Prostate gland (tissue), 2 donors: Measurements from ENCODE around the gene STX1A.

ENCODE experiments used
- POLR2A ChIP-seq: fragments of 450-650 bp; IDR thresholded peaks from one replicate; pipeline ENCODE4 v1.6.1; 2016; ENCODE audit warnings: antibody characterized with exemption, mild to moderate bottlenecking
- POLR2AphosphoS5 ChIP-seq: sonication (generic); formaldehyde crosslinking; IDR thresholded peaks from one replicate; pipeline ENCODE4 v1.6.1; 2017; ENCODE audit warnings: antibody characterized with exemption
- TF ChIP-seq, protein P1 (sequence below), 4 experiments: fragments of 200-600 bp in 2 of 4; fragments of 450-650 bp in 2 of 4; sonication (generic) in 2 of 4; IDR thresholded peaks; 1 replicate in 3 of 4; 2 replicates in 1 of 4; pipeline ENCODE4 v1.5.1; 2016 to 2019; ENCODE audit warnings: antibody characterized with exemption in 4 of 4, mild to moderate bottlenecking in 2 of 4, moderate library complexity in 2 of 4

GRCh38 chr7:73761854-73762658 lies 42.6 kb upstream of the STX1A start:
- TF ChIP-seq, protein P1, sequence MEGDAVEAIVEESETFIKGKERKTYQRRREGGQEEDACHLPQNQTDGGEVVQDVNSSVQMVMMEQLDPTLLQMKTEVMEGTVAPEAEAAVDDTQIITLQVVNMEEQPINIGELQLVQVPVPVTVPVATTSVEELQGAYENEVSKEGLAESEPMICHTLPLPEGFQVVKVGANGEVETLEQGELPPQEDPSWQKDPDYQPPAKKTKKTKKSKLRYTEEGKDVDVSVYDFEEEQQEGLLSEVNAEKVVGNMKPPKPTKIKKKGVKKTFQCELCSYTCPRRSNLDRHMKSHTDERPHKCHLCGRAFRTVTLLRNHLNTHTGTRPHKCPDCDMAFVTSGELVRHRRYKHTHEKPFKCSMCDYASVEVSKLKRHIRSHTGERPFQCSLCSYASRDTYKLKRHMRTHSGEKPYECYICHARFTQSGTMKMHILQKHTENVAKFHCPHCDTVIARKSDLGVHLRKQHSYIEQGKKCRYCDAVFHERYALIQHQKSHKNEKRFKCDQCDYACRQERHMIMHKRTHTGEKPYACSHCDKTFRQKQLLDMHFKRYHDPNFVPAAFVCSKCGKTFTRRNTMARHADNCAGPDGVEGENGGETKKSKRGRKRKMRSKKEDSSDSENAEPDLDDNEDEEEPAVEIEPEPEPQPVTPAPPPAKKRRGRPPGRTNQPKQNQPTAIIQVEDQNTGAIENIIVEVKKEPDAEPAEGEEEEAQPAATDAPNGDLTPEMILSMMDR (IDR thresholded peaks at IDR 0.05): no peak
- TF ChIP-seq POLR2A (no peak), POLR2AphosphoS5 (no peak)
